Measurements from ENCODE around the gene CDH13.

- no peak for TF ChIP-seq CTCF (IDR thresholded peaks at IDR 0.05; ENCODE audit: extremely low read depth in 1 of 2, insufficient read depth in 1 of 2, low read depth in 1 of 2, low read length in 2 of 2)
- no peak for TF ChIP-seq POLR2A (IDR thresholded peaks at IDR 0.05; ENCODE audit: low read depth, low read length)
- no peak for TF ChIP-seq EZH2 (IDR thresholded peaks at IDR 0.05; ENCODE audit: borderline replicate concordance, low read depth, low read length, severe bottlenecking)
- TF ChIP-seq POLR2AphosphoS5 (IDR thresholded peaks at IDR 0.05; ENCODE audit: insufficient read depth, low read depth, low read length) = no peak
These were observed 777.5 kb downstream of the CDH13 start for GRCh38 chr16:83404261-83404660.

All from endothelial cell of umbilical vein (primary cell).